GM10266 (cell line): ENCODE data around the gene TVP23A.
"Not testable (repeated sequence)": the region's sequence is repeated elsewhere in the genome, so short reads cannot be mapped to it uniquely, and the experiment has no call there.

Experiments
- DNase-seq: peaks from one replicate; pipeline ENCODE4 v3.0.0; 2012; ENCODE audit errors: extremely low spot score
- TF ChIP-seq, protein P1 (sequence below): IDR thresholded peaks from 2 replicates; pipeline ENCODE4 v1.5.1; 2012; ENCODE audit warnings: mild to moderate bottlenecking, low read depth; ENCODE audit not compliant: control insufficient read depth, insufficient read depth; ENCODE audit errors: missing control alignments

Gene TVP23A

DNA sequence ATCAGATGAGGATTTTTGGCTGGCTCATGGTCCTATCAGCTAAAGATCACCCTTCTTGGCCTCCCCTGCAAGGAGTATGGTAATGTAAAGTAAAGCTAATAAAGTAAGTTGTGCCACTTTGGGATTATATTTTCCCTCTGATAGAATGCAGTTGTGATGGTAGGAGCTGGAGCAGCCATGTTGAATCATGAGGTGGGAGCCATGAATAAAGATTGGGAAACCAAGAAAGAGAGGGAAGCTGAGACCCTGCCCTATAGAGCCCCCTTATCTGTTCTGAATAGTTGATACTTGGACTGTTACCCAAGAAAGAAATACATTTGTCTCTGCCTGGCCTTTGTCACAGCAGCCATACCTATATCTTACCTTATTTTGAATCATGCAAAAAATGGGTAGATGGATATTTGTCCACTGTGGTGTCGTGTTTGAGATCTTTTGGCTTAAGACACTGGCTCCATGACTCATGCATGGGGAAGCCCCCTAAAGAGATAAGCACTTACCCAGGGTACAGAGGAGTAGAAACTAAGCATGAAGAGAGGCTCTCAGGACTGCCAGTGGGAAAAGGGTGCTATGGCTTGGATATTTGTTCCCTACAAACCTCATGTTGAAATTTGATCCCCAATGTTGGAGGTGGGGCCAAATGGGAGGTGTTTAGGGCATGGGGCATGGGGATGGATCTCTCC lies 17.7 kb upstream of the TVP23A start:
- DNase-seq: no peak
- TF ChIP-seq, protein P1, sequence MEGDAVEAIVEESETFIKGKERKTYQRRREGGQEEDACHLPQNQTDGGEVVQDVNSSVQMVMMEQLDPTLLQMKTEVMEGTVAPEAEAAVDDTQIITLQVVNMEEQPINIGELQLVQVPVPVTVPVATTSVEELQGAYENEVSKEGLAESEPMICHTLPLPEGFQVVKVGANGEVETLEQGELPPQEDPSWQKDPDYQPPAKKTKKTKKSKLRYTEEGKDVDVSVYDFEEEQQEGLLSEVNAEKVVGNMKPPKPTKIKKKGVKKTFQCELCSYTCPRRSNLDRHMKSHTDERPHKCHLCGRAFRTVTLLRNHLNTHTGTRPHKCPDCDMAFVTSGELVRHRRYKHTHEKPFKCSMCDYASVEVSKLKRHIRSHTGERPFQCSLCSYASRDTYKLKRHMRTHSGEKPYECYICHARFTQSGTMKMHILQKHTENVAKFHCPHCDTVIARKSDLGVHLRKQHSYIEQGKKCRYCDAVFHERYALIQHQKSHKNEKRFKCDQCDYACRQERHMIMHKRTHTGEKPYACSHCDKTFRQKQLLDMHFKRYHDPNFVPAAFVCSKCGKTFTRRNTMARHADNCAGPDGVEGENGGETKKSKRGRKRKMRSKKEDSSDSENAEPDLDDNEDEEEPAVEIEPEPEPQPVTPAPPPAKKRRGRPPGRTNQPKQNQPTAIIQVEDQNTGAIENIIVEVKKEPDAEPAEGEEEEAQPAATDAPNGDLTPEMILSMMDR: no peak

DNA sequence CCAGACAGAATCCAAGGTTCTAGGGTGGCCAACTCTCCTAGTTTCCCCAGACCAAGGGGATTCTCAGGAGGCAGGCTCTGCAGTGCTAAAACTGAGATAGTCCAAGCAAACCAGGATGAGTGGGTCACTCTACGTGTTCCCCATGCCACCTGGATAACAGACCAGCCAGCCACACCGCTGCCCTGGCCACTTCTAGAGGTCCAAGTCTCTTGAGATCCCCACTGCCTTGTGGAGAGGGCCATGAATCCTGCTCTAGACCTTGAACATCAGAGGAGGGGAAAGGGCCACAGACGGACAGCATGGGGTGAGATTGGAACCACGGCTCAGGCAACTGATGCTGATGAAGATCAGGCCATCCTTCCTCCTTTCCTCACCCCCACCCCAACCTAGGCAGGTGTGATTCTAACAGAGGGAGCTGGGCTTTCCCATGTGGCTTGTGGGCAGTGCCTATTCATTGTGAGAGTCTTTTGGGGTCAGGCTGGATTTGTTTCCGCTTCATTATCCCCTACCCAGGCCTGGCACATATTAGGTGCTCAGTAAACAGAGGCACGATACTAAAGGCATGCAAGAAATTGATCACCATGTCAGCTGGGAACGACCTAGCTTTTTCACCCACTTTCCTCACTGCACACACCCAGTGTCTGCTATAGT lies 16.8 kb upstream of the TVP23A start:
- DNase-seq: no peak
- TF ChIP-seq, protein P1: no peak

DNA sequence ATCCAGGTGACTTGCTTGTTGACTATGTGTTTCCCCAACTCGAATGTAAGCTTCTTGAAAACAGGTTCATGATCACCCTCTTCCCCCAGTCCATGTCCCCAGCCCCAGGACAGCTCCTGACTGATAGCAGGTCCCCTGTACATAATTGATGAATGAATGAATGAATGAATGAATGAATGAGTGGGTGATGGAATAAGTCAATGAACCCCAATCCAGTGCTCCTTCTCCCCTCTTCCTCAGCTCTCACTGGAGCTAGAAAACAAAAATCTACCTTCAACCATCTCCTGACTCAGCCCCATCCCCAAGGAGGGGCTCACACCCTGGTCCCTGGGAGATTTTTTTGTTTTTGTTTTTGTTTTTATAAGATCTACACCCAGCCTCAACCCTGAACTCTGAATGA lies 16.2 kb upstream of the TVP23A start:
- TF ChIP-seq, protein P1: no peak
- no peak for DNase-seq

DNA sequence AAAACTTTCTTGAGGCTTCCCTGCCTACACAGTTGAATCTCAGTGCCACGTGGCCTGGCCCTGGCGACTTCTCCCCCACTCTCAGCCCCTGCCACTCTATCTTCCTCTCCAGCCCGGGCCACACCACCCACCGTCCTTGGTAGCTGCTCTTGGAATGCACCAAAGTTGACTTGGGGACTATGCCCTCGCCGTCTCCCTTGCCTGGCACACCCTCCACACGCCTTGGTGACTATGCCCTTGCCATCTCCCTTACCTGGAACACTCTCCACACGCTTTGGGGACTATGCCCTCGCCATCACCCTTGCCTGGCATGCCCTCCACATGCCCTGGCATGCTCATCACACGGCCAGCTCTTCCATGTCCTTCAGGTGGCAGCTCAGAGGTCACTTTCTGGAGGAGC lies 15.5 kb upstream of the TVP23A start:
- TF ChIP-seq, protein P1: no peak

DNA sequence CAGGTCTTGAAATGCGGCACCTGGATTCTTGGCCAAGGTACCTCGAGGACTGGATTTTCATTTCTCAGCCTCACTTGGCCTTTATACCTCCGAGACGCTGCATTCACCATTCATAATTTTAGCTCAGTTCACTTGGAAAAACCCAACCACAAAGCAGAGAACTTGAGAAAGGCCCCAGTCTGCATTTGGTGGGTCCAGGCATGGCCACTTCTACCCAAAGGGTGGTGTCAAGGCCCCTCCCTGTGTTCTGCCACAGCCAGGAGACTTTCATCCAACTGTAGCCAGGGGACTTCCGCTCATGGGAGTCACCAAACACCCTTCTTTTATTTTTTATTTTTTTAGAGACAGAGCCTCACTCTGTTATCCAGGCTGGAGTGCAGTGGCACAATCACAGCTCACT lies 14.7 kb upstream of the TVP23A start:
- no peak for DNase-seq
- TF ChIP-seq, protein P1: no peak

More for the DNA sequence above, 15.5 kb upstream of the TVP23A start:
- DNase-seq: no peak

DNA sequence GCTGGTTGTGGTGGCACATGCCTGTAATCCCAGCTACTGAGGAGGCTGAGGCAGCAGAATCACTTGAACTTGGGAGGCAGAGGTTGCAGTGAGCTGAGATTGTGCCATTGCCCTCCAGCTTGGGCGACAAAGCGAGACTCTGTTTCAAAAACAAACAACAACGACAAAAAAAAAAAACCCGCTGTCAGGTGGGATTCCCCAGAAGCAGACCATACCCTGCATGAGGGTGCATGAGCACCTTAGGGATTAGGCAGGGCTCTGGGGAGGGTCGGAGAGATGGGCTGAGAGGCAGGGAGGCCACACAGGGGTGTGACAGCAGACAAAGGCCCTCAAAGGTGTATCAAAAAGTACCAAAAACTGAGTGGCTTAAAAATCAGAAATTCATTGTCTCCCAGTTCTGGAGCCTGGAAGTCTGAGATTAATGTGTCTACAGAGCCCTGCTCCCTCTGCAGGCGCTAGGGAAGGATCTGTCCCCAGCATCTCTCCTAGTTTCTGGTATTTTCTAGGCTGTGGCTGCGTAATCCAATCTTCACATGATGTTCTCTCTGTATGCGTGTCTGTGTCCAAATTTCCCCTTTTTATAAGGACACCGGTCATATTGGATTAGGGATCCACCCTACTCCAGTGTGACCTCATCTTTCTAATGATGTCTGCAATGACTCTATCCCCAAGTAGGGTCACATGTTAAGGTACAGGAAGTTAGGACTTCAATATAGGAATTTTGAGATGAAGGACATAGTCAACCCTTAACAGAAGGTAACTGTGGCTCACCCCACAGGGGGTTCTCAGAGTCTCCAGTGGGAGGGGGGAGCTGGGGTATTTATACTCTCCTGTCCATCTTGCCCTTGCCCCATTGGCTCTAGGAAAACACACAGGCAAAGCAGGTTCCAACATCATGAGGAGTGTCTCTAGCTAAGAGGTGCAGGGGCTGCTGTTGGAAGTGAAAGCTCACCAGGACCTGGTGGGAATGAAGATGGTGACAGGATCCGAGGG lies 13.6 kb upstream of the TVP23A start:
- TF ChIP-seq, protein P1: no peak
- DNase-seq: no peak

DNA sequence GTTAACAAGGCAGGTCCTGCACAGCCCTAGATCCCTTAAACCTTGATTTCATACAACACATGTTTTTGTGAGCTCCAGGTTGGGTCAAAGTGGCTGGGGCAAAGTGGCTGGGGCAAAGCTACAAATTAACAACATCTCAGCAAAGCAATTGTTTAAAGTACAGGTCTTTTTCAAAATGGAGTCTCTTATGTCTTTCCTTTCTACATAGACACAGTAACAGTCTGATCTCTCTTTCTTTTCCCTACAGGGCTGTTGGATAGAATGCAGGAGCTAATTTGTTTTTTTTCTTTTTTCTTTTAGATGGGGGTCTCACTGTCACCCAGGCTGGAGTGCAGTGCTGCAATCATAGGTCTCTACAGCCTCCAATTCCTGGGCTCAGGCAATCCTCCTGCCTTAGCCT lies 11.6 kb upstream of the TVP23A start:
- DNase-seq: not testable (repeated sequence)

DNA sequence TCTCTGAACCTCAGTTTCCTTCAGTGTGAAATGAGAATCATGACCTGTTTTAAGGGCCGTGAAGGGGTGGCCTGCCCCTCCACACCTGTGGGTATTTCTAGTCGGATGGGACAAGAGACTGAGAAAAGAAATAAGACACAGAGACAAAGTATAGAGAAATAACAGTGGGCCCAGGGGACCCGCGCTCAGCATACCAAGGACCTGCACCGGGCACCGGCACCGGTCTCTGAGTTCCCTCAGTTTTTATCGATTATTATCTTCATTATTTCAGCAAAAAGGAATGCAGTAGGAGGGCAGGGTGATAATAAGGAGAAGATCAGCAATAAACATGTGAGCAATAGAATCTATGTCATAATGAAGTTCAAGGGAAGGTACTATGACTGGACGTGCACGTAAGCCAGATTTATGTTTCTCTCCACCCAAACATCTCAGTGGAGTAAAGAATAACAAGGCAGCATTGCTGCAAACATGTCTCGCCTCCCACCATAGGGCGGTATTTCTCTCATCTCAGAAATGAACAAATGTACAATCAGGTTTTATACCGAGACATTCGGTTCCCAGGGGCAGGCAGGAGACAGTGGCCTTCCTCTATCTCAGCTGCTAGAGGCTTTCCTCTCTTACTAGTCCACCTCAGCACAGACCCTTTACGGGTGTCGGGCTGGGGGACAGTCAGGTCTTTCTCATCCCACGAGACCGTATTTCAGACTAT lies 10.9 kb upstream of the TVP23A start:
- DNase-seq: not testable (repeated sequence)
